ENCODE results near the gene ZNF747.

The ZNF747 gene

GRCh38 chr16:30484887-30485286 is 49.8 kb downstream of the ZNF747 start:
- CTCF ChIA-PET, result no interaction called here
- TF ChIP-seq CTCF (IDR thresholded peaks at IDR 0.05; ENCODE audit: insufficient read depth, low read length, missing control alignments), result no peak
- POLR2A ChIA-PET, result interaction anchor here (0.6 kb wide), 1 partner anchor 16 kb away, joined by 3 read pairs; no protein-coding TSS in a partner anchor
- H3K4me3 ChIP-seq (ENCODE audit: low read depth, low read length), result no peak overlapping the region
- no peak for DNase-seq (ENCODE audit: low read depth, low spot score)

- no peak for DNase-seq (ENCODE audit: low read depth, low spot score)
- no peak overlapping the region for H3K4me3 ChIP-seq (ENCODE audit: low read depth, low read length)
- ChIA-PET CTCF (interaction anchor here (3.8 kb wide), 1 partner anchor 32 kb away, joined by 18 read pairs; no protein-coding TSS in a partner anchor), POLR2A (no interaction called here)
- TF ChIP-seq CTCF (IDR thresholded peaks at IDR 0.05; ENCODE audit: insufficient read depth, low read length, missing control alignments), result no peak
Measured at GRCh38 chr16:30482366-30482765, 52.3 kb downstream of the ZNF747 start.

GRCh38 chr16:30481381-30481780 is 53.3 kb downstream of the ZNF747 start:
- TF ChIP-seq CTCF (IDR thresholded peaks at IDR 0.05; ENCODE audit: insufficient read depth, low read length, missing control alignments), result no peak
- CTCF ChIA-PET, result interaction anchor here (3.8 kb wide), 1 partner anchor 32 kb away, joined by 18 read pairs; no protein-coding TSS in a partner anchor
- H3K4me3 ChIP-seq (ENCODE audit: low read depth, low read length), result no peak overlapping the region
- DNase-seq (ENCODE audit: low read depth, low spot score), result no peak
- POLR2A ChIA-PET, result no interaction called here
